GM18873 (cell line): ENCODE results near the gene CYP26C1.

Experiments
- ATAC-seq: cut with Tn5 transposase; IDR thresholded peaks from one replicate; pipeline ENCODE4 v1.9.1; 2021; ENCODE audit warnings: mild to moderate bottlenecking, moderate library complexity, moderate number of reproducible peaks; ENCODE audit not compliant: unreplicated experiment, low FRiP score

The CYP26C1 gene, protein sequence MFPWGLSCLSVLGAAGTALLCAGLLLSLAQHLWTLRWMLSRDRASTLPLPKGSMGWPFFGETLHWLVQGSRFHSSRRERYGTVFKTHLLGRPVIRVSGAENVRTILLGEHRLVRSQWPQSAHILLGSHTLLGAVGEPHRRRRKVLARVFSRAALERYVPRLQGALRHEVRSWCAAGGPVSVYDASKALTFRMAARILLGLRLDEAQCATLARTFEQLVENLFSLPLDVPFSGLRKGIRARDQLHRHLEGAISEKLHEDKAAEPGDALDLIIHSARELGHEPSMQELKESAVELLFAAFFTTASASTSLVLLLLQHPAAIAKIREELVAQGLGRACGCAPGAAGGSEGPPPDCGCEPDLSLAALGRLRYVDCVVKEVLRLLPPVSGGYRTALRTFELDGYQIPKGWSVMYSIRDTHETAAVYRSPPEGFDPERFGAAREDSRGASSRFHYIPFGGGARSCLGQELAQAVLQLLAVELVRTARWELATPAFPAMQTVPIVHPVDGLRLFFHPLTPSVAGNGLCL

DNA sequence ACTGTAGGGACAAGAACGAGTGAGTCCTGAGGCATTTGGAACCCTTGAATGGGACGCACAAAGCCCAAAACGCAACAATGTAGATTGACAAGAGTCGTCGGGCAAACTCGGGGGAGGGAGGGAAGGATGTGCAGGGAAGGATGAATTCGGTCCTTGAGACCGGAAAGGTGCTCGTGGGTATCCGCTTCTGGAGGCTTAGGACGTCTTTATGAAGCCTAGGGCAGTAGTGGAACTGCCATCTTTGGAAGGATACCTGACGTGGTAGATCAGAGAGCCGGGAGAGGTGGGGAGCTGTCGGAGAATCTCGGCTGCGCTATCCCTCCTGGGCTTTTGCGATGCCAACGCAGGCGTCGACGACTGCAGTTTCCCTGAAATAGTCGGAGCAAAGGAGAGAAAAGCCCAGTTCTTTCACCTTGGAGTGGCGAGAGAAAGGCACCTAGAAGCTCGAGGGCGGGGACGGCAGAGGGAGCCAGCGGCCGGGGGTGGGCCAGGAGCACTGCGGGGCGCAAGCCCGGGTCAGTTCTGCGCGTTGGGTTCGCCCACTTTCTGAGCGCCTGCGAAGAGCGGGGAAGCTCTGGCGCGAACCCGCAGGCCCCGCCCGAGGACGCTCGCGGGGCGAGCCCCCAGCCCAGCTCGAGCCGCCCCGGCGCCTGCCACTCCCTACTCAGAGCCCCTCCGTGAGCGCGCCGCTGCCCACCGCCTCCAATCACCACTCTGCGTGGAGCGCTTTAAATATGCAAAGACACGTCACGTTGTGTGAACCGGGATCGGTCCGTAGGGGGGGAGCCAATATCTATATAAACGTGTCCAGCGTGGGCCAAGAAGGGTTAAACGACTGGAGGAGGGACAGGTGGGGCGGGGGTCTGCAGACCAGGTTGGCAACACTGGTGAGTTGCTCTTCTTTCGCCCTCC, at the start of gene CYP26C1:
Gene CYP26C1 (plus strand): TSS at position 824 of the 912 bp plus-strand sequence. CDS start 466 bp downstream, outside the sequence.
- ATAC-seq, result no peak

DNA sequence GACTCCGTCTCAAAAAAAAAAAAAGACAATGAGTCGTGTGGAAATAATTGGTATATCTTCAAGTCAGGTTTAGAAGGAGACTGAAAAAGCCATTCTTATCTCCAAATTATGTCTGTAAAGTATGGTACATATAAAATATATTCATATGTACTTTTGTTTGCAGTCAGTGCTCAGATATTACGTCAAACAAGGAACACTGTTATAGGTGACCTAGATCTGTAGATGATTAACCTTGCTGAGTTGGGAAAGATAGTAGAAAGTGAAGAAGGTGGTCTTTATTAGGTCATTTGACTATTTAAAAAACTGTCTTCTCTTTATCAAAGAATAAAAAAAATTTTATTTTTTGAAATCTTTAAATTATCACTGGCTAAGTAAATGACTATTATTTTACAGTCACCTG, 44.9 kb upstream of the CYP26C1 start:
- ATAC-seq, result no peak

DNA sequence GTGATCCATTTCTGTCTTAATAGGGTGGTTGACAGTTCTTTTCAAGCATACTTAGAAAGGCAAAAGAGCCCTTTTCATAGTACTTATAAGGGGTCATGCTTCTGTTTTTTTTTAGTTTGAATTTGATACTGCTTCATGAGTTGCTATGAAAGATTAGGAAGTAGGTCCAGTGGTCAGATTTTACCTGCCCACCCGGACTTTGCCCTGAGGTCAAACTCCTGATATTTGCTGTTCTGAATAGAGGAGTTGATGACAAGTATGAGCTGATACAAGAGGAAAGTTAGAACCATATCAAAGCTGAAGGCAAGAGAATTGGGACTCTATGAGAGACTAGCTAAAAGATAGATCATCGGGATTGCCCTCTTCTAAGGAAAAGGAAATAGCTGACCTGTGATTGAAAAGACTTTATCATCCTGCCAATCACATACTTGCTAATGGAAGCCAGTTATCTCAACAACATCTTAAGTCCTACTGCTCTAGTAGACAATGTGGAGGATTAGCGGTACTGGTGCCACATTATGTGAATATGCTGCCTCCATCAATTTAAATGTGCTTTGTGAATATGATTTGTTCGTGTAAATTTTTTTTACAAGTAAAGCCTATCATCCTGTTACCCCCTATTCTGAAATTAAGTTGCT, 37.5 kb upstream of the CYP26C1 start:
- ATAC-seq, result no peak

DNA sequence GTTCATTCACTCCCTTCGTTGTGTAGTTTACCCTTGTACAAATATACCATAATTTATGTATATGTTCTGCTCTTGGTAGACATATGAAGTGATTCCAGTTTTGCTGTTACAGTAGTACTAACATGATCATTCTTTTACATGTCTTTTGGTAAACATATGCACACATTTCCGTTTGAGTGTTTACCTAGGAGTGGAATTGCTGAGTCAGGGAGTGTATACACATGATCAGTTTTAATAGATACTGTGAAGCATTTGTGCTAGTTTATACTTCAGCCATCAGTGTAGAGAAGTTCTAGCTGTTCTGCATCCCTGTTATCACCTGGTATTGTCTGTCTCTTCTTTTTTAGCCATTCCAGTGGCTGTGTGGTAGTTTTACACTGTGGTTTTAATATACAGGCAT, 34.5 kb upstream of the CYP26C1 start:
- ATAC-seq, result no peak

DNA sequence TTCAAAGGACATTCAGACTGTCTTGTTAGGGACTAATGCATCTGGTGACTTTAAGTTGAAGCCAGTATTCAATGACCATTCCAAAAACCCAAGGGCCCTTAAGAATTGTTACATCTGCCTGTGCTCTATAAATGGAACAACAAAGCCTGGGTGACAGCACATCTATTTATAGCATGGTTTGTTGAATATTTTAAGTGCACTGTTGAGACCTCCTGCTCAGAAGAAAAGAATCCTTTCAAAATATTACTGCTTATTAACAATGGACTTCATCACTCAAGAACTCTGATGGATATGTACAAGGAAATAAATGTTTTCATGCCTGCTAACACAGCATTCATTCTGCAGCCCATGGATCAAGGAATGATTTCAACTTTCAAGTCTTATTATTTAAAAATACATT, 33.1 kb upstream of the CYP26C1 start:
- ATAC-seq, result no peak

DNA sequence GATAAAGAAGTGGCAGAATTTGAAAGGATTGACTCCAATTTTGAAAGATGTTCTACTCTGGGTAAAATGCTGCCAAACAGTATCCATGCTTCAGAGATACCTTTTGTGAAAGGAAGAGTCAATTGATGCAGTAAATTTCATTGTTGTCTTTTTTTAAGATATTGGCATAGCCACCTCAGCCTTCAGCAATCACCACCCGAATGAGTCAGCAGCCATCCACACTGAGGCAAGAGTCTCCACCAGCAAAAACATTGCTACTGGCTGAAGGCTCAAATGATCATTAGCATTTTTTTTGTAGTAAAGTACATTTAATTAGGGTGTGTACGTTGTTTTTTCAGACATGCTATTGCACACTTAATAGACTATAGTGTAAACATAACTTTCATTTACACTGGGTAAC, 31.7 kb upstream of the CYP26C1 start:
- no peak for ATAC-seq

DNA sequence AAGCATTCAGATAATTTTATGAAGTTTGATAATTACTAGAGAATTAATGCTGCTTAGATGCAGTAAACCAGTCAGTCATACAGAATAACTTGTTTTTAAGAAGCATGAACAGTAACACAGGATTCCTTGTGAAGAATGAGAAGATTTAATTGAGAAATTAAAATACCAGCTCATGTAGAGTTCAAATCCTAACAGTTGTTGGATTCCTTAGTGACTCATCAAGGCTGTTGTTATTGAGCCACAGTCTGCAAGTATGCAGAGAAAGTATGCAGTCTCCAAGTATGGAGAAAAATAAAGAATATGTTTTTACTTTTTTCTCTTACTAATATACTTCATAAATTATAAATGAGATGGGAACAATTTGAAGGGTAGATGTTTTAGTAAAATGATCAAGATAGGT, 30.2 kb upstream of the CYP26C1 start:
- ATAC-seq, result no peak

DNA sequence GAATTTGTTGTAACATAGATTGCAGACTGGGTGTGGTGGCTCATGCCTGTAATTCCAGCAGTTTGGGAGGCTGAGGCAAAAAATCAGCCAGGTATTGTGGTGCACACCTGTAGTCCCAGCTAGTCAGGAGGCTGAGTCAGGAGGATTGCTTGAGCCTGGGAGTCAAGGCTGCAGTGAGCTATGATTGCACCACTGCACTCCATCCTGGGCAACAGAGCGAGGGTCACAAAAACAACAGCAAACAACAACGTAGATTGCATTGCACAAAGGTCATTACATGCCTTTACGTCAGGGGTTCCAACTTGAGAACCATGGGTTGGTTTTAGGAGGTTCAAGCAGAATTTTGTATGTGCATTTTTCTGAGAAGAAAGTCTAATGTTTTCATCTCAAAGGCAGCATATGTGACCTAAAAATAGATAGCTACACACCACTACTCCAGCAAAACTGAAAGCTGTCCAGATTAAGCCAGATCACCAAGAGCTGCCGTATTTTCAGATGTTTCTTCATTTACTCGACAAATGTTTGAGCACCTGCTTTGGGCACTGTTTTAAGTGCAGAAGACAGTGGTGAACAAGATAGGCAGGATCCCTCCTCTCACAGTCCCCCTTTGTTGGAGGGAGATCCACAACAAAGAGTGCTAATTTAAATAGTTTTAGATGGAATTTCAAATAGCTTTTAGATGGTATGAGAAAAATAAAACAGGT, 28.3 kb upstream of the CYP26C1 start:
- ATAC-seq, result no peak

DNA sequence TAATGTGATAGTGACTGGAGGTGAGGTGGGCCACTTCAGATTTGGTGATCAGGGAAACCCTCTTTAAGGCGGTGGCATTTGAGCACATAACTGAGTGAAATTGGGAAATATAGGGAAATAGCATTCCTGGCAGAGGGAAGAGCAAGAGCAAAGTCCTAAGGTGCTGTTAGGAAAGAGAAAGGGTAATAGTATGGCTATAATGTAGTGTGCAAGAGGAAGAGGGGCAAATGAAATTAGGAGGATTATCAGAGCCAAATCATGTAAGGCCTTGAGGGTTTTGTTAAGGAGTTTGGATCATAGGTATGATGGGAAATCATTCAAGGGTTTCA, 27.8 kb upstream of the CYP26C1 start:
- no peak for ATAC-seq

DNA sequence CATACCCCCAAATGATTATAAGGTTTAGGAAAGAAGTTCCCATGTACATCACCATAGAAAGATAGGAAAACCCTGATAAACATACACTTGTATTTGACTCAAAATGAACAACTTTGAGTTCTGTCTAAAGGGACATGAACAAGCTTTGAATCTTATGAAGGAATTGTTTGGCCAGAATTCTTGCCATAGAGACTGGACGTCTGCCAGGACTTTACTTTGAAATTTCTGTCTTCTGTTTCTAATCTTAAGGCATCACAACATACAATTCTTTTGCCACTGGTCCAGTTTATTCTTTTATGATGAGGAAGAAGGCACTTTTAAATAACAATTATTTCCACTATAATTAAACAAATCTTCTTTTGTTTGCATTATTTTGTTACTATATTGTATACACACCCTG, 26.2 kb upstream of the CYP26C1 start:
- no peak for ATAC-seq

DNA sequence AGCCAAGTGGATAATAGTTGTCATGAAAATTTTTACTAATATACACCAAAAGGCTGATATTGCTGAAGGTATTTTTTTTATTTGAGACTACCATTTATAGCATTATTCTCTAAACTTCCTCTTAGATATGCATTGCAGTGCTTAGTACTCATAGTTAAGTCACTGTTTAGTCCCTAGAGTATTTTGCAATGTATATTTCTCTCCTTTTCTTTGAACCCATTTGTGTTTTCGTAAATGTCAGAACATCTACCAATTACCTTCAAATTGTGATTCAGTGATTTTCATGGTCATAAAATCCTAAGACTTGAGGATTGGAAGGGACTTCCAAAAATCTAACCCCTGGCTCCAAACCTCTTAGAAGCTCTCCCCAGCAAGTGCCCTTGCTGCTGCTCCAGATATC, 21.5 kb upstream of the CYP26C1 start:
- ATAC-seq, result no peak

DNA sequence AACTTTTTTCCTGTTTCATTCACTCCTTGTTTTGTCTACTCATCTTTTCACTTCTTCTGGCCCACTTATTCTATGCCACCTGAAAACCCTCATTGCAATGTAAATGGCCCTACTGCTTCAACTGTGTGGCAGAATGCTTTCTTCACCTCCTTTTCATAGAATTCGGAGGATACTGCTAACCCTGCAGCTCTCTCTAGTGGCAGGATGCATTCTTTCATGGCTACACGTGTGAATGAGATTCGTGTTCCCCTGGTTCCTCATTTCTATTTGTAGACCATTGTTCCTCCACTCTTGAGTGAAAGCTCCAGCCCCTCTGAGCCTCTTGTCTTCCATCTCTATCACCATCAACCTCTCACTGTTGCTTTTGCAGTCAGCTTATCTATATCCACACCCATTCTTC, 20.9 kb upstream of the CYP26C1 start:
- ATAC-seq, result no peak

DNA sequence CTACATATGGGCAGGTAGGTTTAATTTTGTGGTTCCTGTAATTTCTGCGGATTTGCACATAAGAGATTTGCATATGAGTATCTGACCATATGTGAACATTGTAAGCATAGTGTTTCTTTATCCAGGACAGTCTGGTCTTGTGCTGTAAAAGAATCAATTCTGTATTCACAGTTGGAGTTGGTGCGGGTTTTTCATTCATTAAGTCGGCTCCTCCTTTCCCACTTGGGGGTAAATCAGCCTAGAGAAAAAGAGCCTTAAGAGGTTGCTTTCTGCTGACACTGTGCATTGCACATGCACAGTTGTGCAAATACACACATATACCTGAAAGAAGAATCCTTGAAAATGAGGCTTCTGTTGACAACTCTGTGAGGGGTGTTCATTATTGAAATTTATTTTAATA, 6.1 kb upstream of the CYP26C1 start:
- ATAC-seq, result no peak

DNA sequence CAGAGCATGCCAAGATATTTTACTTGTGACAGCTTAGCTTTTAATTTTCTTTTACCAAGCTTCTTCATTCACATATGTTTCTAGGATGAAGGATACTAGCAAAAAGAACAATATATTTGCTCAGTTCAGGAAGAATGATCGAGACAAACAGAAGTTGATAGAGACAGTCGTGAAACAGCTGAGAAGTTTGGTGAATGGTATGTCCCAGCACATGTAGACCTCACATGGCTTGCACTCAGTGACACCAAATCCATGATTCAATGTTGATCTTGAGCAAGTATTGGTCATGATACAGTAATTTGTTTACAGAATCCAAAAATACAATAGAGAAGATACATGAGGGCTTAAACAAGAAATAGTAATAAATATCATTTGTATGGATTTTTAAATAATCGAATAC, 2.5 kb upstream of the CYP26C1 start:
- ATAC-seq, result no peak

DNA sequence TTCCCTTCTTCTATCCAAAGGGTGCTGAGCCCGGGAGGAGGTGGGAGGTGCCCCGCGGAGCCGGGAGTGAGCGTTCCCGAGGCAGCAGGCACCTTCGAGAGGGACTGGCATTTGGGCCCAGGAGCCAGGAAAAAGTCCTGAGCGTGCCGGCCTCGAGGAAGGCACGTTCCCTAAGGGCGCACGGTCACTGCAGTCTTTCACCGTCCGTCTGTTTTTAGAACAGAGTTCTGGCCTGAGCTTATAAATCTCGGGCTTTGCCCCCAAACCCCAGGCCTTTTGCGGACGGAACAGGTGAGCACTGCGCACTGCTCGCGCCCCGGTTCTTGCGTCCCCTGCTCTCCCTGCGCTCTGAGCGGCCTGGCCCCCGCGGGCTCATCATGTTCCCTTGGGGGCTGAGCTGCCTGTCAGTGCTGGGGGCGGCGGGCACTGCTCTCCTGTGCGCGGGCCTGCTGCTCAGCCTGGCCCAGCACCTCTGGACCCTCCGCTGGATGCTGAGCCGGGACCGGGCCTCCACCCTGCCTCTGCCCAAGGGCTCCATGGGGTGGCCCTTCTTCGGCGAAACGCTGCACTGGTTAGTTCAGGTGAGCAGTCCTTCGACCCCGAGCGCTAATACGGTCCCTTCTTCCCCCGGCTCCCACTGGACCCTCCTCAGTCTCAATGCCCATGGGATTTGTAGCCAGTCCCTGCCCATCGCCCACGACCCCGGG, 442 bp downstream of the CYP26C1 start:
- ATAC-seq, result no peak

DNA sequence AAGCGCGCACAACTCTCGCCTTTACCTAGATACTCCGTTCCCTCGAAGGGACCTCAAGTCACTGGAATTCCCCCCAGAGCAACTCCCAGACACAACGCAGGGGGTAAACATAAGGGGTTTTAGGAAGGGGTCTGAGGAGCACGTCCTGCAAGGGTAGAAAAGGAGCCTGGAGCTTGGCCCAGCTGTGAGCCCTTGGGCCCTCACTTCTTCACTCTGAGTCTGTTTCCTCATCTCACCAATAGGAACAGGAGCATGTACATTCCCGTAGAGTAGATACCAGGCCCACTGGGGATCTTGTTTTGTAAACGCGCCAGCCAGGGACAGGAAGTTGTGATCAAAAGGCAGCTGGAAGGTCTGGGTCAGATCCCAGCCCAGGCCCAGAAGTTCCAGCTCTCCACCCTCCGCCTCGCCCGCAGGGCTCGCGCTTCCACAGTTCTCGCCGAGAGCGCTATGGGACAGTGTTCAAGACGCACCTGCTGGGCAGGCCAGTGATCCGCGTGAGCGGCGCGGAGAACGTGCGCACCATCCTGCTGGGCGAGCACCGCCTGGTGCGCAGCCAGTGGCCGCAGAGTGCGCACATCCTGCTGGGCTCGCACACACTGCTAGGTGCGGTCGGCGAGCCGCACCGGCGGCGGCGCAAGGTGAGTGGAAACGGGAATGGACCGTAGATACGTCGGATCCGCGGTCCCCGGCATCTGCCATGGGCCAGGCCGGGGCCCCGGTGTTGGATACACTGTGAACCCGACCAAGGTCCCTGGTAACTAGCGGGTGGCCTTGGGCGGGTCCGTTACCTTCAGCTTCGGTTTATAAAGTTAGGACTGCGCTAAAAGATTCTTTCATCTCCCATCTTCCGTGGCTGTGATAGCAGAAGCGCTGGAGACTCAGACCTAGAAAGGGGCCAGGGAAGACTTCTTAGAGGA, 1.3 kb downstream of the CYP26C1 start:
- no peak for ATAC-seq

DNA sequence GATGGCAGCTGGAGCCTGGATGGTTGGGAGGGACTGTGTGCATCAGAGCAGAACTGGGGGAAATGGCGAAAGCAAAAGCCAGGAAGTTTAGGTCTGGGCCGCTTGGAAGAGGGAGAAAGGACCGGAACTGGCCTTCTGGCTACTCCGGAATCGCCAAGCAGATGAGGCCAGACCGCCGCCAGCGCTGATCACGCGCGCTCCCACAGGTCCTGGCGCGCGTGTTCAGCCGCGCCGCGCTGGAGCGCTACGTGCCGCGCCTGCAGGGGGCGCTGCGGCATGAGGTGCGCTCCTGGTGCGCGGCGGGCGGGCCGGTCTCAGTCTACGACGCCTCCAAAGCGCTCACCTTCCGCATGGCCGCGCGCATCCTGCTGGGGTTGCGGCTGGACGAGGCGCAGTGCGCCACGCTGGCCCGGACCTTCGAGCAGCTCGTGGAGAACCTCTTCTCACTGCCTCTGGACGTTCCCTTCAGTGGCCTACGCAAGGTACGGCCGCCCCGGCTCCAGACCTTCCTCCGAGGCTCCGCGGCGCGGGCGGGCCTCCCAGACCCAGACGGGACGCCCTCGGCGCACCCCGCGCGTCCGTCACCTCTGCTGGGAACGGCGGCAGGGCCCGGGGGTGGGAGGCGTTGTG, 2.0 kb downstream of the CYP26C1 start:
- no peak for ATAC-seq
